22Rv1 (cell line): ENCODE results near the gene NOC3L.

Experiments used
- H3K27ac ChIP-seq: fragments of 450-650 bp; 2 replicates; pipeline ENCODE4 v1.5.1; 2017
- CTCF ChIP-seq: fragments of 450-650 bp; IDR thresholded peaks from 2 replicates; pipeline ENCODE4 v1.5.1; 2017; ENCODE audit warnings: mild to moderate bottlenecking
- ZFX ChIP-seq: fragments of 450-650 bp; IDR thresholded peaks from 2 replicates; pipeline ENCODE4 v1.6.1; 2017; ENCODE audit warnings: antibody characterized with exemption, borderline replicate concordance

NOC3L gene

GRCh38 chr10:94343151-94343550, 19.6 kb downstream of the NOC3L start:
- TF ChIP-seq ZFX (no peak), CTCF (no peak)
- H3K27ac ChIP-seq = no peak overlapping the region

GRCh38 chr10:94334857-94335256, 27.9 kb downstream of the NOC3L start:
- no peak overlapping the region for H3K27ac ChIP-seq
- TF ChIP-seq ZFX = no peak
- TF ChIP-seq CTCF = no peak

GRCh38 chr10:94333051-94333450, 29.7 kb downstream of the NOC3L start:
- TF ChIP-seq CTCF (no peak), ZFX (no peak)
- H3K27ac ChIP-seq = no peak overlapping the region

- H3K27ac ChIP-seq = no peak overlapping the region
- TF ChIP-seq CTCF (no peak), ZFX (no peak)
Observed at GRCh38 chr10:94328613-94329012, 34.1 kb downstream of the NOC3L start.

- no peak overlapping the region for H3K27ac ChIP-seq
- TF ChIP-seq CTCF (no peak), ZFX (no peak)
Observed at GRCh38 chr10:94327649-94328048, 35.1 kb downstream of the NOC3L start.

GRCh38 chr10:94324609-94325233, 38.0 kb downstream of the NOC3L start:
- TF ChIP-seq CTCF (no peak), ZFX (no peak)
- H3K27ac ChIP-seq = no peak overlapping the region

GRCh38 chr10:94320285-94320914, 42.3 kb downstream of the NOC3L start:
- TF ChIP-seq CTCF (peak; percentile 93), ZFX (no peak)
- H3K27ac ChIP-seq = no peak overlapping the region
